Endometrial microvascular endothelial cells (primary cell): Measurements from ENCODE around the gene MACC1. TPM values are rescaled to one million over a fixed set of nuclear protein-coding genes. Genes with fewer than 3 reads are reported as not detected.

ENCODE experiments used
- in situ Hi-C: cut with HindIII; loops from 2 replicates; pipeline ENCODE4 v1.10.0; 2017; ENCODE audit warnings: low sequenced_read_pairs, low pct_unique_long_range_greater_than_20kb; ENCODE audit errors: inconsistent ontology term
- total RNA-seq: library from RNA; depleted of rRNA; stranded (reverse); fragments of >200 nt; gene quantifications from one replicate; pipeline ENCODE4 v1.2.3, GENCODE V29; 2015; ENCODE audit errors: inconsistent ontology term

The MACC1 gene
- total RNA-seq, 1 donor from 2014 or later, result not detected

GRCh38 chr7:20235288-20235687 is 18.1 kb upstream of the MACC1 start:
- in situ Hi-C loops, result no loop called here

DNA sequence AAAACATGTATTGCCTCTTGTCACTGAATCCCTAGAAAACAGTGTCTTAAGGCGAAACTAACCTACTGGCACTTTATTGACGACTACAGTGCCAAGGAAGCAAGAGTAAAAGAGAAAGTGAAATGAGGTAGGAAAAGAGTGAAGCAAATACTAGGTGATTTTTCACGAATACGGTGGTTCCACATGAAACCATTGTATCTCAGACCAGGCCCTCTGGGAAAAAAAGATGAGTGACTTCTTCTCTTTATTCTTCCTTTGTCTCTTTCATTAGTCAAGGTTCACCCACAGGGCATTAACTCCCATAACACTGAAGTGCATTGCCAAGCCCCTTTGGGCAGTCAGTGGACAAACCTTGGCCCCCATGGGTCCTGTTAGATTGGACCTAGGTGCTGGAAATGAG is 16.2 kb upstream of the MACC1 start:
- in situ Hi-C loops, result no loop called here

GRCh38 chr7:20232848-20233247 is 15.7 kb upstream of the MACC1 start:
- in situ Hi-C loops, result no loop called here

DNA sequence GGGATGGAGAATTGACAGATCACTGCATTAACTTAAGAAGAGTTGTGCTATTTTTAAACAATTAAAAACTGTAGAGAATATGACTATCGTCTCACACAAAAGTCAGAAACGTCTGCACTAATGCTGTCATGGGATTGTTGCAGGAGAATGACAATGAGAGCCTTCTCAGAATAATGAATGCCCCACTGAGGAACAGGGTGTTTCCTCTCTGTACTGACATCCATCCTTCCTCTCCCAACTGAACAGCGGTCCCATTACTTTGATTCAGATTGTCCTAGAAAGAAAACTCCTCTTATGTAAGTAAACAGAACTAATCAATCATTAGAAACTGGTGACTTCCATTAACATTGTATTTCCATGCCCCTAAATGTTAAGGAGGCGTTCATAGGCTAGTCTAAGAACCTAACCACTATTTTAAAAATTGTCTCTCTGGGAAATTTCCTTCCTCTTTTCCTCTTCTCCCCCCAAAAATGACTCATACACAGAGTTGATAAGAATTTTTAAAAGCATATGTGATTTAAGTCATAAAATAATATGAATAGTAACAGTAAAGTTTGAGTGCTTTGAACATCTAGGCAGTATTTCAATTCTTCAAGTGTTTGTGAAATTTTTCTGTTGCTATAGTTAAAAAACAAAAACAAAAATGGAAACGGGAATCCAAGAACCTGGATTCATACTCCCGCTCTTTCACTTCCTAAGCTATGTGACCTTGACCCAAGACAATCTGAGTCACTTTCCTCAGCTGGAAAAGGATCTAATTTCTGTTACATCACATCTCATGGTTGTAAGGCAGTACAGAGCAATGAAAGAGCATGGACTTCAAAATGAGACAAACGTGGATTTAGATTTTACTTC is 12.7 kb upstream of the MACC1 start:
- in situ Hi-C loops, result no loop called here

GRCh38 chr7:20229081-20229480 is 11.9 kb upstream of the MACC1 start:
- in situ Hi-C loops, result no loop called here

DNA sequence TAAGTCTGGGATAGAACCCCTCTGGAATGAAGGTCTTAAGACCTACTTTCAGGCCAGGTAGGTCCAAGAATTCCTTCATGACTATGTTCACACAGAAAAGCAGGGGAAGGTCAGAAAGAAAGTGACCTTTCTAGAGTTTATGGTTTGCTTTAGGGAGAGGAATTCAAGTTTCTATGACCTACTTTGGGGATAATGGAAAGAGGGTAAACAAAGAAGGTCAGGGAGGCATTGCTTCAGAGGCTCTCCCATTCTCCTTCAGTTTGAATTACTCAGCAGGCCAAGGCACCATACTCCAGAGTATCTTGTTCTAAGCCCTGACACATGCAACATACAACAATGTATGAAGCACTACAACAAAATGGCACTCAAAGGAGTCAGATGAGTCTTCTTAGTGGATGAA is 11.5 kb upstream of the MACC1 start:
- in situ Hi-C loops, result no loop called here

DNA sequence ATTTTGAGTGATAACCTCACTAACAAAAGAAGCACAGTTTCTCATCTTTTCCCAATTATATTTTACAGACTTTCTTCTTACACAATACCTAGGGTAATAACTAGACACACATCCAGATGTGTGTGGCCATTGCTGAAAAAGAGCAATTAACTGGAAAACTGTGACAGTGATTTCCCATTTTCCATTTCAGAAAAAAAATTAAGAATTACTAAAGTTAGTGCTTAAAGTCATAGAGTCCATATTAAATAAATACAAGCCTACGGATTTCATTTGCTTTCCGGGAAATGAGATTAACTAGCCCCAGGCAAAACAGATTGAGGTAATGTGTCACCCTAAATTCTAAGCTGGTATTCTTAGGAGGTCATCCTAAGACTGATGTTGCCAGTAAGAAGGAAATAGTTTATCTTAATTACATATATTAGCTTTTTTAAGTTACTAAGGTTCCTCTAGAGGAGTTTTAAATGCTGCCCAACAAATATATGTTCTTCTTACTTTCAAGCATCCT is 10.2 kb upstream of the MACC1 start:
- in situ Hi-C loops, result no loop called here

DNA sequence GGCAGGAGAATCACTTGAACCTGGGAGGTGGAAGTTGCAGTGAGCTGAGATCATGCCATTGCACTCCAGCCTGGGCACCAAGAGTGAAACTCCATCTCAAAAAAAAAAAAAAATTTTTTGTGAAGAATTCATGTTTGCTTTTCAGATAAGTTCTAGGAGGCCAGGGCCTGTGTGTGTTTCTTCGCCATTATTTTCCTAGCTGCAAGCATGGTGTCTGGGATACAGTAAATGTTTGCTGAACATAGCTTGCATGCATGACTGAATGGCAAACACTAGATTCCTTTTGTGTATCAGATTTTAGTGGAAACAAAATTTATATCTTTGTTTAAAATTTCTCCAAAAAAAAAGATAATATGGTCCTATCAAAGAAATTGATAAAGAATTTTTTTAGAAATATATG is 9.7 kb upstream of the MACC1 start:
- in situ Hi-C loops, result no loop called here

GRCh38 chr7:20225384-20225783 is 8.2 kb upstream of the MACC1 start:
- in situ Hi-C loops, result no loop called here

GRCh38 chr7:20224025-20224424 is 6.8 kb upstream of the MACC1 start:
- in situ Hi-C loops, result loop anchor here (25.0 kb wide), 1 partner anchor 88 kb away; no protein-coding TSS in a partner anchor

- in situ Hi-C loops, result loop anchor here (25.0 kb wide), 1 partner anchor 89 kb away; no protein-coding TSS in a partner anchor
These were observed 6.2 kb upstream of the MACC1 start for GRCh38 chr7:20223356-20223755.

DNA sequence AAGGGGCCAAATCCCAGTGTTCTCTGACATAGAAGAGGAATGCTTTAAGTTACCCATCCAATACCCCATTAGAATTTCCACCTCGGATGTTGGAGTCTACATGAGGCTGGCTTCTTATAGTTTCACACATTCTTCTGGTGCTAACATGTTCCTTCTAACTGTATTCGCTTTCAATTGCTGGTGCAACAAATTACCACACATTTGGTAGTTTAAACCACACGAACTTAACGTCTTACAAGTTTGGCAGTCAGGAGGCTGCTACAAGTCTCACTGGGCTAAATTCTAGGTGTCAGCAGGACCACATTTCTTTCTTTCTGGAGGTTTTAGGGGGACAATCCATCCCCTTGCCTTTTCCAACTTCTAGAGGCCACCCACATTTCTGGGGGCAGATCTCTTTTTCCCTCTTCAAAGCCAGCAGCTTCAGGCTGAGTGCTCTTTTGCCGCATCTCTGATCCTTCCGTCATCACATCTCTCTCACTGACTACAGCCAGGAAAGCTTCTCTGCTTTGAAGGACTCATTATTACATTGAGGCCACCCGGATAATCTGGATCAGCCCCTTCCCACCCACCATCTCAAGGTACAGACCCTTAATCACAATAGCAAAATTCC is 5.1 kb upstream of the MACC1 start:
- in situ Hi-C loops, result loop anchor here (25.0 kb wide), 1 partner anchor 90 kb away; no protein-coding TSS in a partner anchor

GRCh38 chr7:20220921-20221547 is 3.9 kb upstream of the MACC1 start:
- in situ Hi-C loops, result loop anchor here (25.0 kb wide), 1 partner anchor 91 kb away; no protein-coding TSS in a partner anchor

GRCh38 chr7:20220293-20220761 is 3.1 kb upstream of the MACC1 start:
- in situ Hi-C loops, result loop anchor here (25.0 kb wide), 1 partner anchor 92 kb away; no protein-coding TSS in a partner anchor

- in situ Hi-C loops, result loop anchor here (25.0 kb wide), 1 partner anchor 93 kb away; no protein-coding TSS in a partner anchor
These were observed 2.5 kb upstream of the MACC1 start for GRCh38 chr7:20219446-20220292.

DNA sequence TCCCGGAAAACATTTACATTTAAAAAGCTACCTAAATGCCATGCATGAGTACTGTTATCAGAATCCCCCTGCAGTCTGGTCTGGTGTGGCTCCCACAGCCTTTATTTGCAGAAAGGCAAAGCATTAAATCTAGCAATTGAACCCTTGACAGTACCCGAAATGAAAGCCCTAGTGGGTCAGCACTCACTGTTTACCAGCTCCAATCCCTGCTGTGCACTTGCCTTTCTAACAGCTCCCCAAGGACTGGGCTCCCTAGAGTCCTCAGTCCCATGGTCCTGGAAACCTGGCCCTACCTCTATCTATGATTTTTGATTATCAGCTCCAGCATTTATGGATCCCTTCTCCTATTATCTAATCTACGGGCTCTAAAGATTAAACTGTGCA is 1.9 kb upstream of the MACC1 start:
- in situ Hi-C loops, result loop anchor here (25.0 kb wide), 1 partner anchor 93 kb away; no protein-coding TSS in a partner anchor

- in situ Hi-C loops, result loop anchor here (25.0 kb wide), 1 partner anchor 94 kb away; no protein-coding TSS in a partner anchor
These were observed 1.1 kb upstream of the MACC1 start for GRCh38 chr7:20218279-20218678.

GRCh38 chr7:20216406-20217036 is 663 bp downstream of the MACC1 start:
- in situ Hi-C loops, result loop anchor here (25.0 kb wide), 1 partner anchor 96 kb away; no protein-coding TSS in a partner anchor
